ENCODE data around the gene EPHA1. TPM values are rescaled to one million over a fixed set of nuclear protein-coding genes. Genes with fewer than 3 reads are reported as not detected.

The EPHA1 gene
- total RNA-seq, 1 donor from 2014 or later: not detected

- no peak for DNase-seq
- no peaks in the 10 kb centered on the region for H3K4me1 ChIP-seq
- no peaks in the 10 kb centered on the region for H3K36me3 ChIP-seq
- H3K27ac ChIP-seq (replicated peaks): no peak overlapping the region
- H3K9me3 ChIP-seq (replicated peaks): no peaks in the 10 kb centered on the region
- TF ChIP-seq CTCF (IDR thresholded peaks at IDR 0.05; ENCODE audit: borderline replicate concordance): no peak
- no peak overlapping the region for H3K4me3 ChIP-seq
- intact Hi-C loops (cut with micrococcal nuclease): no loop called here
- H3K27me3 ChIP-seq (ENCODE audit: low read depth): no peaks in the 10 kb centered on the region
Observed at GRCh38 chr7:143439866-143440265, 31.2 kb upstream of the EPHA1 start.

- intact Hi-C loops (cut with micrococcal nuclease): no loop called here
- TF ChIP-seq CTCF (IDR thresholded peaks at IDR 0.05; ENCODE audit: borderline replicate concordance): no peak
- H3K27me3 ChIP-seq (ENCODE audit: low read depth): no peaks in the 10 kb centered on the region
- H3K9me3 ChIP-seq (replicated peaks): no peaks in the 10 kb centered on the region
- H3K27ac ChIP-seq (replicated peaks): no peak overlapping the region
- no peaks in the 10 kb centered on the region for H3K36me3 ChIP-seq
- no peak overlapping the region for H3K4me3 ChIP-seq
- no peak for DNase-seq
- no peaks in the 10 kb centered on the region for H3K4me1 ChIP-seq
Observed at GRCh38 chr7:143437578-143437977, 28.9 kb upstream of the EPHA1 start.

GRCh38 chr7:143436325-143436946, 27.8 kb upstream of the EPHA1 start:
- DNase-seq: no peak
- intact Hi-C loops (cut with micrococcal nuclease): no loop called here
- no peaks in the 10 kb centered on the region for H3K9me3 ChIP-seq (replicated peaks)
- no peaks in the 10 kb centered on the region for H3K4me1 ChIP-seq
- TF ChIP-seq CTCF (IDR thresholded peaks at IDR 0.05; ENCODE audit: borderline replicate concordance): no peak
- H3K36me3 ChIP-seq: no peaks in the 10 kb centered on the region
- H3K27ac ChIP-seq (replicated peaks): no peak overlapping the region
- no peak overlapping the region for H3K4me3 ChIP-seq
- no peaks in the 10 kb centered on the region for H3K27me3 ChIP-seq (ENCODE audit: low read depth)

GRCh38 chr7:143435266-143435665, 26.6 kb upstream of the EPHA1 start:
- H3K27ac ChIP-seq (replicated peaks): no peak overlapping the region
- no peaks in the 10 kb centered on the region for H3K4me1 ChIP-seq
- intact Hi-C loops (cut with micrococcal nuclease): no loop called here
- H3K36me3 ChIP-seq: no peaks in the 10 kb centered on the region
- DNase-seq: no peak
- no peak for TF ChIP-seq CTCF (IDR thresholded peaks at IDR 0.05; ENCODE audit: borderline replicate concordance)
- no peak overlapping the region for H3K4me3 ChIP-seq
- H3K27me3 ChIP-seq (ENCODE audit: low read depth): no peaks in the 10 kb centered on the region
- no peaks in the 10 kb centered on the region for H3K9me3 ChIP-seq (replicated peaks)

- no peak overlapping the region for H3K27ac ChIP-seq (replicated peaks)
Observed at GRCh38 chr7:143434660-143435059, 26.0 kb upstream of the EPHA1 start.

More at GRCh38 chr7:143434660-143435059, 26.0 kb upstream of the EPHA1 start:
- H3K36me3 ChIP-seq: no peaks in the 10 kb centered on the region
- no peaks in the 10 kb centered on the region for H3K27me3 ChIP-seq (ENCODE audit: low read depth)
- H3K9me3 ChIP-seq (replicated peaks): no peaks in the 10 kb centered on the region
- no peak for TF ChIP-seq CTCF (IDR thresholded peaks at IDR 0.05; ENCODE audit: borderline replicate concordance)
- peak; percentile 58 for DNase-seq
- intact Hi-C loops (cut with micrococcal nuclease): no loop called here
- H3K4me1 ChIP-seq: no peaks in the 10 kb centered on the region
- H3K4me3 ChIP-seq: no peak overlapping the region

Measured in left ventricle myocardium inferior (tissue), 1 donor.